ENCODE results near the gene MTMR10. TPM values are rescaled to one million over a fixed set of nuclear protein-coding genes. Genes with fewer than 3 reads are reported as not detected.

The MTMR10 gene
- total RNA-seq, 1 experiment from 2014 or later, result 20.8 TPM

DNA sequence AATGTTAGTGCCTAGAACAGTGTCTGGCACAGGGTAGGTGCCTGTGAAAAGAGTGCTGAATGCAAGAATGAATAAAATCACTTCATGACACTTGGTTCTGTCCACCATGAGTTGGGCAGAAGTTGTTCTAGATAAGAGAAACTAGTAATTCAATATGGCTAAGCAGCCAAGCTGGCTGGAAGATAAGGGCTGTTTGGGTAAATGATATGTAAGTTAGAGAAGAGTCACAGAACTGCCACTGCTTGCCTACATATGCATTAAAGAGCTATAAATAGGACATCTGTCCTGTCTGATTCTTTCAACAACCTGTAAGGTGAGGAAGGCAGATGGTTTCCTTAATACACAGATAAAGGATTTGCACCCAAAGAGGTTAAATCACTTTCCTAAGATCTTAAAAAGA, 13.1 kb downstream of the MTMR10 start:
- no peak for DNase-seq (ENCODE audit: low read depth, low spot score)
- in situ Hi-C loops (cut with HindIII; ENCODE audit: low pct_unique_long_range_greater_than_20kb, low sequenced_read_pairs), result no loop called here

DNA sequence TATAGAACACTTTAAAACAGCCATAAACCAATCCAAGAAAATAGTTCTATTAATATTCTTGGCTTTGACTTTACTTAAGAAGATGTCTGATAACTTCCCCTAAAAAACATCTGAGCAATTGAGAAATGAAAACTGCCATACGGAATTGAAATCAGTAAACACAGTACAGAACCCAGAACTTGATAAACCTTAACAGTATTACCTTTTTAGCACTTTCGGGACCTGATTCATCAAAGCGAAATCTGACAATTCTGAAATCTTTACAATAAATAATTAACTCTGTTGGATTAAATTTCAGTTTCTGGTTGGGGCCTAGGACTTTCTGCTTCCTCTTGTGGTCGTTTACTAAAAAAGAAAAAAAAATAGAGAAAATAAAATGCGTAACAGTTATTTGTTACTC, 17.3 kb downstream of the MTMR10 start:
- in situ Hi-C loops (cut with HindIII; ENCODE audit: low pct_unique_long_range_greater_than_20kb, low sequenced_read_pairs), result no loop called here
- no peak for DNase-seq (ENCODE audit: low read depth, low spot score)

DNA sequence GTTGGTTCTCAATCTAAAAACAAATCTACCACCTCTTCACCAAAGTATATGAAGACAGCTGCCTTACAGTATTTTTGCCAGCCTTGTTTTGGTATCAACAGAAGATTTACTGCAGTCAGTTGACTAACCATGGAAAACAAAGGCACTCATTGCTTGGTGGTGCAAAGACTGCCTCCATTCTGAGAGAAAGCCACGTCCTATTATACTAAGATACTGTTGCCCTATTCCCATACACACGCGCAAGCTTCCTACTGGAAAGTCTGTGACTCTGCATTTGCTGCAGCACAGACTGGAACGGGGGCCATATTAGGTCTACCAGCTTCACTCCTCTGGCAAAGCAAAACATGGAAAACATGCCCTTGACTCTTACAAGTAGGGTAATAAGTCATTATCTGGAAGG, 18.0 kb downstream of the MTMR10 start:
- in situ Hi-C loops (cut with HindIII; ENCODE audit: low pct_unique_long_range_greater_than_20kb, low sequenced_read_pairs), result no loop called here

DNA sequence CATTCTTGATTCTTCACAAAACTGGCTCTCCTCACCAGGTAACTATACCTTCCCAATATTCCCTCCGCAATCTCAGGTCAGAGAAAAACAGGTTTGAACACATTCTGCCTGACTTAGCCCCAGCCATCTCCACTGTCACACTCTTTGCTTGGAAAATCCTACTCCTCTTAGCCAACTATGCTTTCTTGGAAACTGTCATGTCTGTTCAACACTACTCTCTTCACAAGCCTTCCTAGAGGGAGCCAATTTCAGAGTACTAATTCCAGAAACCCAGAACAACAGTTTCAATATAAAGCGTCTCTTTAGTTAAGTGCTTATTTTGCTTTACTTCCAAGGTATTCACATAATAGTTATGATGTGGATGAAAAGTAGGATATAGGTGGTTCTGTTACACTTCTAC, 21.7 kb downstream of the MTMR10 start:
- no peak for DNase-seq (ENCODE audit: low read depth, low spot score)
- in situ Hi-C loops (cut with HindIII; ENCODE audit: low pct_unique_long_range_greater_than_20kb, low sequenced_read_pairs), result no loop called here

More for the DNA sequence above, 18.0 kb downstream of the MTMR10 start:
- peak; percentile 96 for DNase-seq (ENCODE audit: low read depth, low spot score)

DNA sequence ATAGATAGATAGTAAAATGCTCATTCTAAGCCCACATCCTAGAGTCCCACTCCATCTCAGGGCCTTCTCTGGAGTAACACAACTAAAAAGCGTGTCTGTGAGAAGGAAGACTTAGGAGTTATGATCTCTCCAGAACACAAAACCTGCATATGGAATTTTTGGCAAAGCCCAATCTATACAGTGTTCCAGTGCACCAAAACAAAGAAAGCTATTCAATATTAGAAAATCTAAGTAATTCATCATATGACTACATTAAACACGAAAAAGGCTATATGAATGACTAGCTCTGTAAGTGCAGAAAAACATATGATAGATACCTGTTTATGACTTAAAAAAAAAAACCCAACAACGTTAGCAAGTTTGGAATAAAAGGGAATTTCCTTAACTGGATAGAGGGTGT, 27.7 kb downstream of the MTMR10 start:
- peak; percentile 73 for DNase-seq (ENCODE audit: low read depth, low spot score)
- in situ Hi-C loops (cut with HindIII; ENCODE audit: low pct_unique_long_range_greater_than_20kb, low sequenced_read_pairs), result no loop called here

DNA sequence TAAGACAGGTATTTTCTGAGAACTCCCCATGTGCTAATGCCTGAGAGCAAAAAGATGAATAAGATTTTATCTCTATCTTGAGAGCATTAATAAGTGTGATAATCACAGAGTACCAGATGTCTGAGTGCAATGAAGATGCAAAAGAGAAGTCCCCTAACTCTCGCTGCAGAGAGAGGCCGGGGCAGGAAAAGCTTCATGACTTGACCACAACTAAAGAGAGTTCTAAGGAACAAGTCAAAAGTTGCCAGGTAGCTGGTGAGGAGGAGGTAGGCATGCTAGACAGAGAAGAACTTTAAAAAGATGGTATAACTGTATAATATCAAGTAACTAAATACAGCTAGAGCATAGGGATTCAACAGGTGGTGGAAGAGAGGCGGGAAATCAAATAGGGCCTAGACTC, 28.8 kb downstream of the MTMR10 start:
- DNase-seq (ENCODE audit: low read depth, low spot score), result no peak
- in situ Hi-C loops (cut with HindIII; ENCODE audit: low pct_unique_long_range_greater_than_20kb, low sequenced_read_pairs), result no loop called here

DNA sequence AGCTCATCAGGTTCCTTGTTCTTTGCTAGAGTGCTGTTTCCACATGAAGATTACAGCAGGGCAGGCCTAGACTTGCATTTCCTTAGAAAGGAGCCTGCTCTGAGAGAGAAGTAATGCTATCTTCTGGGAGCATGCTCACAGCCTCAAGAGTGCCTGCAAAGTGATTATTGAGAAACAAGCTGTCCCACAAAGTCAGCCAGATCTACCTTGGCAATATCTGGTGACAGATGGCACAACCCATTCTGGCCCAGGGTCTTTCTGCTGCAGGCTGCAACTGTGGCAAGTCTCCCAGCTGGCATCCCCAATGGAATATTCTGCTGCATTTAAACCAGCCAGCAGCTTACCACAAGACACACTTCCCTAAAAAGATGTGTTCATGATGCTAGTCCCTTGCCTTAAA, 29.3 kb downstream of the MTMR10 start:
- DNase-seq (ENCODE audit: low read depth, low spot score), result no peak
- in situ Hi-C loops (cut with HindIII; ENCODE audit: low pct_unique_long_range_greater_than_20kb, low sequenced_read_pairs), result no loop called here

DNA sequence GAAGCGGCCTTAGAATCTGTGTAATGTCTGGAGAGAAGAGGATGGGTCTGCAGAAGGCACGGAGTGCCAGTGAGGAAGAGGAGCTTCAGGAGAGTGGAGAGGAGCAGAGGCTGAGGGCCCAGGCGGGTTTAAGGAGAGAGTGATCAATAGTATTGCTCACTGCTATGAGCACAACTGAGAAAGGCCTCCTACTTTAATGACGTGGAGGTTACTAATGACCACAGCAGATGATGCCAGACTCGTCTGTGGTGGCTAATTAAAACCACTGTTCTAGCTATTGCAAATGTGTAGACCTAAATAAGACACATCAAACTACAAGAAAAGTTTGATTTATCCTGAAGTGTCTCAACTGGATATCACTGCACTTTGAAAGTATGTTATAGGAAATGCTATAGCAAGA, 33.2 kb downstream of the MTMR10 start:
- no peak for DNase-seq (ENCODE audit: low read depth, low spot score)
- in situ Hi-C loops (cut with HindIII; ENCODE audit: low pct_unique_long_range_greater_than_20kb, low sequenced_read_pairs), result no loop called here

DNA sequence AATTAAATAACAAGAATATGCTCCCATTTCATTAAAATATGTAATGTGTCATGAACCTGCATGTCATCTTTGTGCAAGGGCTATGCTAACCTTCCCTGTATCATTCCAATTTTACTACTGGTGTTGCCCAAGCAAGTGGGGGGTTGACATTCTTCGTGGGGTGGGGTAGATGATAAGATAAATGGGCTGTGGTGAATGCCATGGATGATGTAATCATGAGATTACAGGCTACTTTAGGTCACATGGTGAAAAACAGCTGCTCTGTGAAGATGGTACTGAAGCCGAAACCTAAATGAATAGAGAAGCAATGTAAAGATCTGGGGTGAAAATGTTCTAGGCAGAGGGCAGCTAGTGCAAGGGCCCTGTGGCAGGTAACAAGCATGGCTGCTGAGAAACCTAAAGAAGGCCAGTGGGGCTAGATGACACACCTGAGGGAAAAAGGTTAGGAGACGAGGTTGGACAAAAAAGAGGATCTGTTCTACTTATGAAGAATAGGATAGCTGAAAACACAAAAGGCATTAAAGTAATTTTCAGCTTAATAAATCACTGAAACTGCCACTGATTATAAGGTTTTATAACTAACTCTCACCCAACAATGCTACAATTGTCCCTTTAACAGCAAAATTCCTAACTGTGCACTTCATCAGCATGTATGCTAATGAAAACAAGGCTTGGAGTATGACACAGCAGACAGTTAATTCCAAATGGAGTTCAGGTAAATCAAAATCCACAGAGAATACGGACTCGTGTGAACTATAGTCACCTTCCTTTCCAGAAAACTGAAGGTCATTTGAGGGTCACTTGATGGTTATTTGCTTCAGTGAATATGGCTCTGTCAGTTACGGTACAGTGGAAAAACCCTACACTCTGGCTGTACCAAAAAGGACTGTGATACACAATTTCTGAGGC, 35.0 kb downstream of the MTMR10 start:
- in situ Hi-C loops (cut with HindIII; ENCODE audit: low pct_unique_long_range_greater_than_20kb, low sequenced_read_pairs), result no loop called here
- DNase-seq (ENCODE audit: low read depth, low spot score), result no peak

DNA sequence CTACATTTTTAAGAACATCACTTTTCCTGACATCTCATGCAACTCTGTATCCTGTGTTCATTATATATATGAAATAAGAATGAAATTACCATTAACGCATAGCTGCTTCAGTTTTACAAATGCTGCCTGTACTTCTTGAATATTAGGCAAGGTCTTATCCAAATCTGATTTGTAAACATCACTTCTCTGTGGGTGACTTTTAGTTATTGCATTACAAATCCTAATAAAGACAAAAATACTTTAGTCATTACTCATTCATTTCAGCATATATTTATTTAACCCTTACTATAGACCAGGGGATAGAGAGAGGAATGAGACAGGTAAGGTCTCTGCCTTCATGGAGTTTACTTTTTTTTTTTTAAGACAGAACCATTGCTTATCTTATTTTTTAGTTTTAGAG, 36.8 kb downstream of the MTMR10 start:
- DNase-seq (ENCODE audit: low read depth, low spot score), result no peak
- in situ Hi-C loops (cut with HindIII; ENCODE audit: low pct_unique_long_range_greater_than_20kb, low sequenced_read_pairs), result no loop called here

DNA sequence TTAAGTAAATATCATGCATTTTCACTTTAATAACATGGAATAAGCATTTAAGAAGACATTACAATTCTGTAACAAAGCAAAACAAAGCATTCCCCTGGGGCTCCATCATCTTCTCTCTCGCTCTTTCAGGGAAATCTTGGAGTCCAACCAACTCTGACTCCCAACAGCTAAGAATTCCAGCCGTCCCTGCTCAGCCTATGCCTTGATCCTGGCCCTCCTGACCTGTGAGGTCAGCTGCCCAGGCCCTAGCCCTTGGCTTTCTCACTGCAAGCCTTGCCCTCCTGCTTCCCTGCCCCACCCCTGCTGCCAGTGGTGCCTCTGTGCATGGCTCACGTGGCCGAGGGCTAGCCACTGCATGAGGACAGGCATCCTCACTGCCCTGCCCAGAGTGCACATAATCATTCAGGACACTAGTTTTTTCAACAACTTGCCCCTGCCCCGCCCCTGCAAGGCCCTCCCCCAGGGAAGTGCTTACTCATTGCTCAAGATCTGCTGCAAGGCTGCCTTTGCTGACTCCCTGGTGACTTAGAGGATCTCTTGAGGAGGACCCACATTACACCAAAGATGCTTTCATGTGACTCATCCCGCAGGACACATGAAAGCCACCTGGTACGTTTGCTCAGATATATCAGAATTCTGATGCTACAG, 37.6 kb downstream of the MTMR10 start:
- peak; percentile 65 for DNase-seq (ENCODE audit: low read depth, low spot score)
- in situ Hi-C loops (cut with HindIII; ENCODE audit: low pct_unique_long_range_greater_than_20kb, low sequenced_read_pairs), result no loop called here

DNA sequence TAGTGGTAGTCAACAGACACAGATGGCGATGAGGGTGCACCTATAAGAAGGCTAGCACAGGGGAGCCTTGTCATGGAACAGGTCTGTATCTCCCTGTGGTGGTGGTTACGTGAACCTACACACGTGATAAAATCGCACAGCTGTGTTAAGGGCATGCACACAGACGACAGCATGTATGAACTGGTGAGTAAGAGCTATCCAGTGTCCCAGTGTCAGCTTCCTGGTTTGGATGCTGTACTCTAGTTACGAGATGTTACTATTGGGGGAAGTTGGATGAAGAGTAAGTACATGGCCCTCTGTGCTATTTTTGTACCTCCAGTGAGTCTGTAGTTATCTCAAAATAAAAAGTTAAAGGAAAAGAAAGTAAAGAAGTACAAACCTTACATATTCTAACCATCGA, 38.2 kb downstream of the MTMR10 start:
- in situ Hi-C loops (cut with HindIII; ENCODE audit: low pct_unique_long_range_greater_than_20kb, low sequenced_read_pairs), result no loop called here
- no peak for DNase-seq (ENCODE audit: low read depth, low spot score)

DNA sequence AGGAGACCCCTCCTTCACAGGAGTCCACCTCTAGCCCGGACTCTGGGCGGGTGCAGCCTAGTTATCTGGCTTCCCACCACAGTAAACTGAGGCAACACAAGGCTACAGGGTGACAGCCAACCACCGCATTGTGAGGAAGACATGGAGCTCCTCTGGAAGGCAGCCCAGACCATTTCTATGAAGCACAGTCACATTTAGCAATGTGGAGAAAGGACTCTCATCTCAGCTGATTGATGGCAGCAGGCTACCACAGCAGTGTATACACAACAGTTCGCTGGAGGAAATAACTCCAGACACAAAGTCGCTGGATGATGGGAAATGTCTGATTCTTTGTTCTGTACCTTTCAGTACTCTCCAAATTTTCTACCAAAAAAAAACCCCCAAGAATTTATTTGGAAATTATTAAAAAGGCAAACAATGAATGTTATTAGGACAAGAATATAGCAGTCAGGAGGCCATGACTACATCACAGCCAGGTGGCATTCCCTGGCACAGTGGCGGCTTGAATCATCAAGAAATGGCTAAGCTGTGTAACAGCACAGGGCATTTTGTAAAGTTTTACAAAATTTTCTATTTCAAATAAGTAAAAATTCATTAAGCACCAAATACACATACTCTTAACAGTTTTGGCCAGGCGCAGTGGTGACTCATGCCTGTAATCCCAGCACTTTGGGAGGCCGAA, 47.6 kb downstream of the MTMR10 start:
- in situ Hi-C loops (cut with HindIII; ENCODE audit: low pct_unique_long_range_greater_than_20kb, low sequenced_read_pairs), result no loop called here
- DNase-seq (ENCODE audit: low read depth, low spot score), result no peak

DNA sequence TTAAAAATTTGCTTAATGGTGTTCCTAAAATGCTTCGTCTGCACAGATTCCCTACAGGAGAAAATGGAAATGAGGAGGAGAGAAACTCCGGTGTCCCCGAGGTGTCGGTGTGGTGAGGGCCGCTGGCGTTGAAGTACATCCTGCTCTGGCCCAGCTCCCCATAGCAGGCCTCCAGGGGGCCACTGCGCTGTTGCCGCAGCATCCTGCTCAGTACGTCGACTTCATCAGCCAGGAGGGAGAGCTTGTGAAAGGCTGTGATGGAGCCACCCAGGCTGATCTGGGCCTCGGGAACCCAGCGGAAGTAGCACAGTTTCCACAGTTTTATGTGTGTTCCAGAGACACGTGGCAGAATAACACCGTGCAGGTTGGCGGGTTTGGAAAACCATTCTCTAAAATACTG, 49.9 kb downstream of the MTMR10 start:
- in situ Hi-C loops (cut with HindIII; ENCODE audit: low pct_unique_long_range_greater_than_20kb, low sequenced_read_pairs), result no loop called here
- DNase-seq (ENCODE audit: low read depth, low spot score), result no peak

DNA sequence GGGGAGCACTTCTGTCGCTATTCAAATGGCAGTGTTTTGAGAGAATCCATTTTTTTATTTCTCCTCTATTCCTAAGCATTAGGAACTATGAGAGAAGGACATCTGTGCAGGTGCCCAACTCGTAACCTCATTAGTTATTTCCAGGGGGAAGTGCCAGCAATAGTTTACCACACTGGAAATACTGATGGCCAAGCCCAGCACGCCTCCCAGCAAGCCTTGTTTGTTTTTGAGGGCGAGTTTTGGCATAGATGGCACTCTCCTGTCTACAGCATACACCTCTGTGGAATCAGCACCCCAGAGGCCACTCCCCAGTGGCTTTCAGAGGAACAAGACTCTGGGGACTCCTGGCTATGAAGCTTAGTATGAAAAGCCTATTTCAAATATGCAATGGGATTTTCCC, 51.1 kb downstream of the MTMR10 start:
- DNase-seq (ENCODE audit: low read depth, low spot score), result no peak
- in situ Hi-C loops (cut with HindIII; ENCODE audit: low pct_unique_long_range_greater_than_20kb, low sequenced_read_pairs), result no loop called here

DNA sequence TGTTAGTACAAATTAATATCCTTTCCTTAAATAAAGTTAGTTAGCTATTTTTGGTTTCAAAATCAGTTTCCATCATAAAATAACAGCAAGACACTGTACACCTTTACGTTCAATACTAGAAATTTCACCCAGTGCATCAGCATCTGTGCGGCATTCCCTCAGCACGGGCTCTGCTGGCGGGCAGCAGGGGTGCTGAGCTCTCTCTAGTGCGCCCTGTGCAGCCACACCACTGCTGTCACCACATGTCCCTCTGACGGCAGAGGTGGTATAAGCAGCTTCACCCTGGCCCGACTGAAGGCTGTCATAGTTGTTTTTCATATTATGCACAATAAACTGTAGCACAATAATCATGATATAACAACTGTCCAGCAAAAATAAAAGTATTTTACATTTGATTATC, 52.3 kb downstream of the MTMR10 start:
- no peak for DNase-seq (ENCODE audit: low read depth, low spot score)
- in situ Hi-C loops (cut with HindIII; ENCODE audit: low pct_unique_long_range_greater_than_20kb, low sequenced_read_pairs), result no loop called here

DNA sequence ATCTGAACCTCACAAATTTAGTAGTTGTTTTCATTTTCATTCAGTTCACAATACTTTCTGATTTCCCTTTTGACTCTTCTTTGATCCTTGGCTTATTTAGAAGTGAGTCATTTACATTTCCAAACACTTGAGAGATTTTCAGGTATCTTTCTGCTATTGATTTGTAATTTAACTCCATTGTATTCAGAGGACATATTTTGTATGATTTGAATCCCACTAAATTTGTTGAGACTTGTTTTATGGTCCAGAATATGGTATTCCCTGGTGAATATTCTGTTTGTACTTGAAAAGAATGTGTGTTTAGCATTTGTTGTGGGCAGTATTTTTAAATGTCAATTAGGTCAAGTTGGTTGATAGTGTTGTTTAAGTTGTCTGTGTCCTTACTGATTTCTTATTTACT, 58.1 kb downstream of the MTMR10 start:
- DNase-seq (ENCODE audit: low read depth, low spot score), result no peak
- in situ Hi-C loops (cut with HindIII; ENCODE audit: low pct_unique_long_range_greater_than_20kb, low sequenced_read_pairs), result no loop called here

DNA sequence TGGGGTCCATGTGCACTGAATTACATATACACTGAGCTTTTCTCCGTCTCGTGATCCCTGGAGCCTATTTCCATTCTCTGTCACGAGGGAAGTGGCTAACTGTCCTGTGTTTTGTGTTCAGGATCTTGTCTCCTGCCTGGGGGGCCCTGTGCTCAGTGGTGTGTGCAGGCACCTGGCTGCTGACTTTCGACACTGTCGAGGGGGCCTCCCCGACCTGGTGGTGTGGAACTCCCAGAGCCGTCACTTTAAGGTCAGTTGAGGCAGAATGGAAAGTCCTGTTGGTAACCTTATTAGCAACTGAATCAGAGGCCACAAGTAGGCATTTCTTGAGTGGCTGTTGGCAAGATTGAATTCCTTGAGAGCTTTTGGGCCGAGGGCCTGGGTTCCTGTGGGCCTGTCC, 61.0 kb downstream of the MTMR10 start:
- in situ Hi-C loops (cut with HindIII; ENCODE audit: low pct_unique_long_range_greater_than_20kb, low sequenced_read_pairs), result no loop called here
- no peak for DNase-seq (ENCODE audit: low read depth, low spot score)

DNA sequence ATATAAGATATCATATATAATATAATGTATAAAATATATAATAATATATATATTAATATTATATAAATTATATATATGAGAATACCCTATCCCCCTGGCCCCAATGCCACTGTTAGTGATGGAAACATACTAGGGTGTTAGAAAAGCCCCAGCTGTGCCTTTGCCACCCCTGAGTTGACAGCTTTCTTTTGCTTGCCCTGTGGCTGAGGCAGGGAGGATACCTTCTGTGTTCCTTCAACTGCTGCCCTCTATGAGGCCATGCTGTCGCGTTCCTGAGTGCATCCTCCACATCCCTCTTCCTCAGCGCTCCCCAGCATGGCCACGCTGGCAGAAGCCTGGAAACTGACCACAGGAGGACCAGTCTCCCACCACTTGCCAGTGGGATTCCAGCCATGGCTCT, 61.4 kb downstream of the MTMR10 start:
- in situ Hi-C loops (cut with HindIII; ENCODE audit: low pct_unique_long_range_greater_than_20kb, low sequenced_read_pairs), result no loop called here
- DNase-seq (ENCODE audit: low read depth, low spot score), result no peak
